Glutamatergic neuron (in vitro differentiated cells): ENCODE data around the gene MSMP. TPM values are rescaled to one million over a fixed set of nuclear protein-coding genes. Genes with fewer than 3 reads are reported as not detected.

ENCODE experiments used
- DNase-seq: peaks from one replicate; pipeline ENCODE4 v3.0.0; 2022
- H3K27ac Mint-ChIP-seq: one replicate; pipeline ENCODE4 v1.8.0; 2020; ENCODE audit warnings: mild to moderate bottlenecking, mixed read lengths, inconsistent platforms; ENCODE audit not compliant: unreplicated experiment
- H3K27me3 Mint-ChIP-seq: one replicate; pipeline ENCODE4 v1.8.0; 2020; ENCODE audit warnings: mild to moderate bottlenecking, moderate library complexity, mixed read lengths, inconsistent platforms; ENCODE audit not compliant: unreplicated experiment
- H3K36me3 Mint-ChIP-seq: one replicate; pipeline ENCODE4 v1.8.0; 2020; ENCODE audit warnings: mild to moderate bottlenecking, mixed read lengths, inconsistent platforms; ENCODE audit not compliant: unreplicated experiment
- H3K4me1 Mint-ChIP-seq: one replicate; pipeline ENCODE4 v1.8.0; 2020; ENCODE audit warnings: mild to moderate bottlenecking, low read depth, mixed read lengths, inconsistent platforms; ENCODE audit not compliant: unreplicated experiment
- H3K4me3 Mint-ChIP-seq: one replicate; pipeline ENCODE4 v1.8.0; 2020; ENCODE audit warnings: mild to moderate bottlenecking, mixed read lengths, inconsistent platforms; ENCODE audit not compliant: unreplicated experiment
- H3K9me3 Mint-ChIP-seq: one replicate; pipeline ENCODE4 v1.8.0; 2020; ENCODE audit warnings: mild to moderate bottlenecking, moderate library complexity, mixed read lengths, inconsistent platforms; ENCODE audit not compliant: unreplicated experiment
- CTCF ChIP-seq: fragments of 200-600 bp; sonication (generic); IDR thresholded peaks from one replicate; pipeline ENCODE4 v1.5.0; 2021; ENCODE audit not compliant: partially characterized antibody, unreplicated experiment
- total RNA-seq: library from RNA; stranded (reverse); fragmentation: NEBNext Ultra II Directional; extraction: Animal tissue kit (Norgen Biotek cat#: 25700); gene quantifications from one replicate; pipeline ENCODE4 v1.2.1, GENCODE V29; 2021; ENCODE audit not compliant: unreplicated experiment

The MSMP gene
- total RNA-seq, 1 donor from 2014 or later, result not detected

GRCh38 chr9:35792024-35792813 is 38.1 kb upstream of the MSMP start:
- peak; percentile 43 for DNase-seq
- H3K36me3 Mint-ChIP-seq, result peaks cover 9% of the 10 kb centered on the region
- H3K27ac Mint-ChIP-seq, result peak overlapping the region; percentile 97
- H3K4me3 Mint-ChIP-seq, result peak overlapping the region; percentile 92
- peaks cover 41% of the 10 kb centered on the region for H3K4me1 Mint-ChIP-seq
- peaks cover 29% of the 10 kb centered on the region for H3K9me3 Mint-ChIP-seq
- no peak for TF ChIP-seq CTCF
- peaks cover 29% of the 10 kb centered on the region for H3K27me3 Mint-ChIP-seq

GRCh38 chr9:35791297-35791921 is 37.3 kb upstream of the MSMP start, which contains the start of gene NPR2:
Gene NPR2 (plus strand): TSS chr9:35791591. CDS start chr9:35792409, 818 bp downstream.
- TF ChIP-seq CTCF, result no peak
- DNase-seq, result peak; percentile 64
- Mint-ChIP-seq H3K9me3 (peaks cover 27% of the 10 kb centered on the region), H3K36me3 (peaks cover 9% of the 10 kb centered on the region), H3K27ac (peak within 1 kb of the TSS; percentile 100), H3K4me3 (peak within 1 kb of the TSS; percentile 92), H3K4me1 (peaks cover 35% of the 10 kb centered on the region), H3K27me3 (peaks cover 27% of the 10 kb centered on the region)

DNA sequence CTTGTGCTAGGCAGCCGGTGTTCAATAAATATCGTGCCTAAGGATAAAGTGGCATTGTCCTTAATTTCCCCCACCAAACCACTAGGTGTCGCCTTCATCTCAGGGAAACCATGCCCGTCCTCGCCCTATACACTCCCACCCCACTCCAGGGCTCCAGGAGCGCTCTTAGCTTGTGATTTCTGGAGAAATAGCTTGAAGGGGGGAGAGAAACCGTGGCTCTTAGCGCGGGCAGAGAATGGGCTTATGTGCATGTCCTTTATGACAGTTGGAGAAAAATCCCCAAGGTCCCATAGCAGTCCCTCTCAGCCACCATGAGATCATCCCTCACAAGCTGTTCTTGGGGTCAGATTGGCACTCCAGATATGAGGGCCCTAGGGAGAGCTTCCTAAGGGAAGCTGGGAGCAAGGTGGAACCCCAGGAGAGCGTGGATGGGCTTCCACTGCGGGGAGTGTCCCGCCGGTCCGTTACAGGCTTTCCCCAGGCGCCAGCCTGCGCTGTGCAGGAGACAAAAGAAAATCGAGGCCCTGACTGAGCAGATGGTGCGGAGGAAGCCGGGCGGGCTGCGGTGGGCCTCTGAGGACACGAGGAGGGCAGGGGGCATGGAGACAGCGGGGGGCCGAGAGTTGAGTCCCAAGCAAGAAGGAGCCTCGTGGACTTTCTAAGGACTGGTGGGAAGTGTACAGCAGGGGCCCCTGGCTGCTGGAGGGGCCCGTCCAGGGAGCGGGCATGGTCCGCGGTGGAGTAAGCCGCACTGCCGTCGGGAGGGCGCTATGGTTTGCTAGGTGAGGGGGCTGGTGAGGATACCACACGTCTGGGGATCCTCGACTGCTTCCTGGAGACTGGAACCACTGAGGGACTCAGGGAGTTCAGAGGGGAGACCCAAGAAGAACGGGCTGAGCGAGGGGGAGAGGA is 36.6 kb upstream of the MSMP start:
- peaks cover 7% of the 10 kb centered on the region for H3K36me3 Mint-ChIP-seq
- peak overlapping the region; percentile 100 for H3K27ac Mint-ChIP-seq
- peak; percentile 81 for DNase-seq
- H3K27me3 Mint-ChIP-seq, result peaks cover 24% of the 10 kb centered on the region
- peaks cover 27% of the 10 kb centered on the region for H3K9me3 Mint-ChIP-seq
- peaks cover 31% of the 10 kb centered on the region for H3K4me1 Mint-ChIP-seq
- TF ChIP-seq CTCF, result peak; percentile 89
- H3K4me3 Mint-ChIP-seq, result peak overlapping the region; percentile 91

DNA sequence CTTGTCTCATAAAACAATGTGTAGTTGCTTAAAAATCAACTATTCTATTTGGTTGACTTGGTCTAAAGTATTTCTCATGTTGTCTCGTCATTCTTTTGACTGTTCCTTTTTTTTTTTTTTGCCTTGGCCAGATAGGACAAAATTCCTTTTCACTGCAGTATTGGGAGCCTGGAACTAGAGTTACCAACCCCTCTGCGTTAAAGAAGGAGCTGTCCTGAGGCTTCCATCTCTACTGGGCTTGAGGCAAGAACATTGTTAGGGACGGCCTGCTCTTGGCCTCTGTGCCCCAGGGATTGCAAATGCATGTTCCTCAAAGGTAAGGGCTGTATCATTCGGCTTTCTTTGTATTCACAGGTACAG is 35.9 kb upstream of the MSMP start:
- peaks cover 27% of the 10 kb centered on the region for H3K9me3 Mint-ChIP-seq
- peaks cover under 1% of the 10 kb centered on the region for H3K36me3 Mint-ChIP-seq
- H3K4me3 Mint-ChIP-seq, result peak overlapping the region; percentile 91
- peaks cover 22% of the 10 kb centered on the region for H3K27me3 Mint-ChIP-seq
- no peak for DNase-seq
- TF ChIP-seq CTCF, result no peak
- peaks cover 25% of the 10 kb centered on the region for H3K4me1 Mint-ChIP-seq
- H3K27ac Mint-ChIP-seq, result peak overlapping the region; percentile 100
